GM12878 (cell line): ENCODE results near the gene NHSL1. TPM values are rescaled to one million over a fixed set of nuclear protein-coding genes. Genes with fewer than 3 reads are reported as not detected.

ENCODE experiments used
- BCL11A ChIP-seq: IDR thresholded peaks from 2 replicates; pipeline ENCODE4 v1.6.1; 2011; ENCODE audit warnings: low read depth, low read length
- BHLHE40 ChIP-seq, 2 experiments: fragments of 450-650 bp in 1 of 2; IDR thresholded peaks; 2 replicates each; pipeline ENCODE4 v1.6.1; 2011 to 2017; ENCODE audit warnings: low read depth in 2 of 2, borderline replicate concordance in 1 of 2, improper control_type of control experiment in 1 of 2, low read length in 1 of 2, mild to moderate bottlenecking in 1 of 2
- EED ChIP-seq: sonication (generic); IDR thresholded peaks from 2 replicates; pipeline ENCODE4 v1.6.1; 2016; ENCODE audit warnings: antibody characterized with exemption, low read depth
- HDAC6 ChIP-seq: fragments of 200-600 bp; sonication (generic); IDR thresholded peaks from one replicate; pipeline ENCODE4 v1.8.0; 2017; ENCODE audit warnings: antibody characterized with exemption; ENCODE audit not compliant: unreplicated experiment
- SMAD5 ChIP-seq: IDR thresholded peaks from 2 replicates; pipeline ENCODE4 v1.6.1; 2016; ENCODE audit warnings: antibody characterized with exemption, low read depth
- SMC3 ChIP-seq: IDR thresholded peaks from 2 replicates; pipeline ENCODE4 v1.6.1; 2011; ENCODE audit warnings: low read length, improper control_type of control experiment, borderline replicate concordance
- SUPT20H ChIP-seq: IDR thresholded peaks from 2 replicates; pipeline ENCODE4 v1.6.1; 2011; ENCODE audit warnings: low read depth, mild to moderate bottlenecking, low read length, moderate library complexity, borderline replicate concordance; ENCODE audit not compliant: control insufficient read depth
- TAF1 ChIP-seq: IDR thresholded peaks from 2 replicates; pipeline ENCODE4 v1.6.1; 2011; ENCODE audit warnings: mild to moderate bottlenecking, low read depth, low read length, borderline replicate concordance
- TARDBP ChIP-seq: IDR thresholded peaks from 2 replicates; pipeline ENCODE4 v1.6.1; 2016; ENCODE audit warnings: borderline replicate concordance
- ZSCAN29 ChIP-seq: fragments of 450-650 bp; IDR thresholded peaks from 2 replicates; pipeline ENCODE4 v1.6.1; 2017; ENCODE audit warnings: mild to moderate bottlenecking, moderate library complexity
- polyA plus RNA-seq, 11 experiments: library from polyadenylated mRNA; depleted of rRNA in 4 of 11; unstranded in 6 of 11; stranded (reverse) in 5 of 11; fragments of >200 nt; fragmentation: Nextera tagmentation in 4 of 11; fragmentation: Illumina TruSeq in 1 of 11; extraction: Ambion mirVana in 4 of 11; extraction: Trizol in 1 of 11; gene quantifications; 1 replicate in 1 of 11; 2 replicates in 10 of 11; pipeline versions ENCODE4 v1.2.1 to v1.2.3, GENCODE V29; 2011 to 2016; ENCODE audit warnings: inconsistent platforms in 2 of 11, missing spikeins in 2 of 11, low read depth in 1 of 11
- total RNA-seq, 4 experiments: library from RNA; depleted of rRNA in 3 of 4; stranded (reverse); fragments of >200 nt in 3 of 4; fragmentation: Illumina TruSeq in 1 of 4; extraction: Trizol in 1 of 4; gene quantifications; 2 replicates each; pipeline versions ENCODE4 v1.2.1 to v1.2.3, GENCODE V29; 2013 to 2021
- TF ChIP-seq, protein P1 (sequence below): fragments of 450-650 bp; conservative IDR thresholded peaks from 2 replicates; pipeline ENCODE4 v1.6.1; 2017; ENCODE audit warnings: mild to moderate bottlenecking, moderate library complexity
- TF ChIP-seq, protein P2 (sequence below): fragments of 450-650 bp; formaldehyde crosslinking; IDR thresholded peaks from 2 replicates; pipeline ENCODE4 v1.4.0; 2022; ENCODE audit warnings: mild to moderate bottlenecking, moderate library complexity
- TF ChIP-seq, protein P3 (sequence below), 3 experiments: IDR thresholded peaks in 2 of 3; conservative IDR thresholded peaks in 1 of 3; 2 replicates each; pipeline ENCODE4 v1.5.1; 2011; ENCODE audit warnings: low read depth in 3 of 3, low read length in 3 of 3, mild to moderate bottlenecking in 3 of 3, control low read depth in 2 of 3, moderate library complexity in 2 of 3, inconsistent platforms in 1 of 3, mixed read lengths in 1 of 3; ENCODE audit not compliant: control insufficient read depth in 2 of 3, insufficient read depth in 1 of 3; ENCODE audit errors: extremely low read depth in 1 of 3
- TF ChIP-seq, protein P4 (sequence below): IDR thresholded peaks from 2 replicates; pipeline ENCODE4 v1.6.1; 2012; ENCODE audit warnings: low read depth, low read length, improper control_type of control experiment
- TF ChIP-seq, protein P5 (sequence below): IDR thresholded peaks from 2 replicates; pipeline ENCODE4 v1.6.1; 2012; ENCODE audit warnings: mild to moderate bottlenecking, low read depth, low read length

NHSL1 gene
- total and polyA plus RNA-seq, 10 of the 15 experiments (the other 5 are each of a cell fraction or from before 2014, with no cell fraction given), result 0.26 to 14.1 (median 0.90) TPM

DNA sequence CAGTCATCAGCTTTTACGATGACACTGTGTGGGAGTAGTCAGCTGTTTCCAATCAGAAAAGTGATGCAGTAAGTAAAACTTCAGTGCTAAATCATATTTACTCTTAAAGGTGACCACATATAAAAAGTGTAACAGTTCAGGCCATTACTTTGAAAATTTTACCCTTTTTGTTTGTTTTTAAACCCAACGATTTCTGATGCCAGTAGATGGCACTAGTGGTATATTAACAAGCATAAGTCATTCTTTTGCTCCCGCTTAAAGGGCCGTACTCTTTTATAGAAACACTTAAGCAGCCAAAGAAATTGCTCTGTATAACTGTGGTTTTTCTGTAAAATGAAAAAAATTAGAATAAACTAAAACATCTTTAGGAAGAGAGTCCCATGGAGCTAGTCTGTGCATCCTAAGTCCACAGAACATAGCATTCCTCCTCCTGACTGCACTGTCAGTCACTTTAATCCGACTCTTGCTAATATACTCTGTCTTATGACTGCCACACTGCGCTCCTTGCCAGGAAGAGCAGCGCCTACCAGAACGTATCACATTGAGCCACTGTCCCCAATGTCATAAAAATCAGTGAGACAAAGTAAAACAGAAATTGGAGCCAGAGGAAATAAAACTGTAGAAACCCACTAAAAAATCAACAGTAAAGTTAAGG is 70.2 kb downstream of the NHSL1 start (continued):
- TF ChIP-seq HDAC6 (no peak), SMAD5 (no peak), ZSCAN29 (no peak), EED (no peak), BHLHE40 (IDR thresholded peaks at IDR 0.05; ENCODE audit: borderline replicate concordance in 1 of 2, low read depth in 2 of 2, low read length in 1 of 2) (no peak), BCL11A (no peak), TARDBP (no peak), TAF1 (no peak), SMC3 (peak; percentile 67; the same call in 1 of the 2 replicates), SUPT20H (no peak)
- TF ChIP-seq, protein P1, sequence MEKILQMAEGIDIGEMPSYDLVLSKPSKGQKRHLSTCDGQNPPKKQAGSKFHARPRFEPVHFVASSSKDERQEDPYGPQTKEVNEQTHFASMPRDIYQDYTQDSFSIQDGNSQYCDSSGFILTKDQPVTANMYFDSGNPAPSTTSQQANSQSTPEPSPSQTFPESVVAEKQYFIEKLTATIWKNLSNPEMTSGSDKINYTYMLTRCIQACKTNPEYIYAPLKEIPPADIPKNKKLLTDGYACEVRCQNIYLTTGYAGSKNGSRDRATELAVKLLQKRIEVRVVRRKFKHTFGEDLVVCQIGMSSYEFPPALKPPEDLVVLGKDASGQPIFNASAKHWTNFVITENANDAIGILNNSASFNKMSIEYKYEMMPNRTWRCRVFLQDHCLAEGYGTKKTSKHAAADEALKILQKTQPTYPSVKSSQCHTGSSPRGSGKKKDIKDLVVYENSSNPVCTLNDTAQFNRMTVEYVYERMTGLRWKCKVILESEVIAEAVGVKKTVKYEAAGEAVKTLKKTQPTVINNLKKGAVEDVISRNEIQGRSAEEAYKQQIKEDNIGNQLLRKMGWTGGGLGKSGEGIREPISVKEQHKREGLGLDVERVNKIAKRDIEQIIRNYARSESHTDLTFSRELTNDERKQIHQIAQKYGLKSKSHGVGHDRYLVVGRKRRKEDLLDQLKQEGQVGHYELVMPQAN, result no peak
- TF ChIP-seq, protein P2, sequence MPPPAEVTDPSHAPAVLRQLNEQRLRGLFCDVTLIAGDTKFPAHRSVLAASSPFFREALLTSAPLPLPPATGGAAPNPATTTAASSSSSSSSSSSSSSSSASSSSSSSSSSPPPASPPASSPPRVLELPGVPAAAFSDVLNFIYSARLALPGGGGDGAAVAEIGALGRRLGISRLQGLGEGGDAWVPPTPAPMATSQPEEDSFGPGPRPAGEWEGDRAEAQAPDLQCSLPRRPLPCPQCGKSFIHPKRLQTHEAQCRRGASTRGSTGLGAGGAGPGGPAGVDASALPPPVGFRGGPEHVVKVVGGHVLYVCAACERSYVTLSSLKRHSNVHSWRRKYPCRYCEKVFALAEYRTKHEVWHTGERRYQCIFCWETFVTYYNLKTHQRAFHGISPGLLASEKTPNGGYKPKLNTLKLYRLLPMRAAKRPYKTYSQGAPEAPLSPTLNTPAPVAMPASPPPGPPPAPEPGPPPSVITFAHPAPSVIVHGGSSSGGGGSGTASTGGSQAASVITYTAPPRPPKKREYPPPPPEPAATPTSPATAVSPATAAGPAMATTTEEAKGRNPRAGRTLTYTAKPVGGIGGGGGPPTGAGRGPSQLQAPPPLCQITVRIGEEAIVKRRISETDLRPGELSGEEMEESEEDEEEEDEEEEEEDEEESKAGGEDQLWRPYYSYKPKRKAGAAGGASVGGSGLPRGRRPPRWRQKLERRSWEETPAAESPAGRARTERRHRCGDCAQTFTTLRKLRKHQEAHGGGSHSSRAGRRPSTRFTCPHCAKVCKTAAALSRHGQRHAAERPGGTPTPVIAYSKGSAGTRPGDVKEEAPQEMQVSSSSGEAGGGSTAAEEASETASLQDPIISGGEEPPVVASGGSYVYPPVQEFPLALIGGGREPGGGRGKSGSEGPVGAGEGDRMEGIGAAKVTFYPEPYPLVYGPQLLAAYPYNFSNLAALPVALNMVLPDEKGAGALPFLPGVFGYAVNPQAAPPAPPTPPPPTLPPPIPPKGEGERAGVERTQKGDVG, result no peak
- TF ChIP-seq, protein P3, sequence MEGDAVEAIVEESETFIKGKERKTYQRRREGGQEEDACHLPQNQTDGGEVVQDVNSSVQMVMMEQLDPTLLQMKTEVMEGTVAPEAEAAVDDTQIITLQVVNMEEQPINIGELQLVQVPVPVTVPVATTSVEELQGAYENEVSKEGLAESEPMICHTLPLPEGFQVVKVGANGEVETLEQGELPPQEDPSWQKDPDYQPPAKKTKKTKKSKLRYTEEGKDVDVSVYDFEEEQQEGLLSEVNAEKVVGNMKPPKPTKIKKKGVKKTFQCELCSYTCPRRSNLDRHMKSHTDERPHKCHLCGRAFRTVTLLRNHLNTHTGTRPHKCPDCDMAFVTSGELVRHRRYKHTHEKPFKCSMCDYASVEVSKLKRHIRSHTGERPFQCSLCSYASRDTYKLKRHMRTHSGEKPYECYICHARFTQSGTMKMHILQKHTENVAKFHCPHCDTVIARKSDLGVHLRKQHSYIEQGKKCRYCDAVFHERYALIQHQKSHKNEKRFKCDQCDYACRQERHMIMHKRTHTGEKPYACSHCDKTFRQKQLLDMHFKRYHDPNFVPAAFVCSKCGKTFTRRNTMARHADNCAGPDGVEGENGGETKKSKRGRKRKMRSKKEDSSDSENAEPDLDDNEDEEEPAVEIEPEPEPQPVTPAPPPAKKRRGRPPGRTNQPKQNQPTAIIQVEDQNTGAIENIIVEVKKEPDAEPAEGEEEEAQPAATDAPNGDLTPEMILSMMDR (IDR thresholded peaks at IDR 0.05 in 2 of 3, conservative IDR thresholded peaks at IDR 0.05 in 1 of 3; ENCODE audit: control insufficient read depth in 2 of 3, extremely low read depth in 1 of 3, insufficient read depth in 1 of 3, low read depth in 3 of 3, low read length in 3 of 3), result peak; percentile 38 to 69 (median 55); a peak in 5 of 6 replicates
- TF ChIP-seq, protein P4, sequence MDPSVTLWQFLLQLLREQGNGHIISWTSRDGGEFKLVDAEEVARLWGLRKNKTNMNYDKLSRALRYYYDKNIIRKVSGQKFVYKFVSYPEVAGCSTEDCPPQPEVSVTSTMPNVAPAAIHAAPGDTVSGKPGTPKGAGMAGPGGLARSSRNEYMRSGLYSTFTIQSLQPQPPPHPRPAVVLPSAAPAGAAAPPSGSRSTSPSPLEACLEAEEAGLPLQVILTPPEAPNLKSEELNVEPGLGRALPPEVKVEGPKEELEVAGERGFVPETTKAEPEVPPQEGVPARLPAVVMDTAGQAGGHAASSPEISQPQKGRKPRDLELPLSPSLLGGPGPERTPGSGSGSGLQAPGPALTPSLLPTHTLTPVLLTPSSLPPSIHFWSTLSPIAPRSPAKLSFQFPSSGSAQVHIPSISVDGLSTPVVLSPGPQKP, result no peak
- TF ChIP-seq, protein P5, sequence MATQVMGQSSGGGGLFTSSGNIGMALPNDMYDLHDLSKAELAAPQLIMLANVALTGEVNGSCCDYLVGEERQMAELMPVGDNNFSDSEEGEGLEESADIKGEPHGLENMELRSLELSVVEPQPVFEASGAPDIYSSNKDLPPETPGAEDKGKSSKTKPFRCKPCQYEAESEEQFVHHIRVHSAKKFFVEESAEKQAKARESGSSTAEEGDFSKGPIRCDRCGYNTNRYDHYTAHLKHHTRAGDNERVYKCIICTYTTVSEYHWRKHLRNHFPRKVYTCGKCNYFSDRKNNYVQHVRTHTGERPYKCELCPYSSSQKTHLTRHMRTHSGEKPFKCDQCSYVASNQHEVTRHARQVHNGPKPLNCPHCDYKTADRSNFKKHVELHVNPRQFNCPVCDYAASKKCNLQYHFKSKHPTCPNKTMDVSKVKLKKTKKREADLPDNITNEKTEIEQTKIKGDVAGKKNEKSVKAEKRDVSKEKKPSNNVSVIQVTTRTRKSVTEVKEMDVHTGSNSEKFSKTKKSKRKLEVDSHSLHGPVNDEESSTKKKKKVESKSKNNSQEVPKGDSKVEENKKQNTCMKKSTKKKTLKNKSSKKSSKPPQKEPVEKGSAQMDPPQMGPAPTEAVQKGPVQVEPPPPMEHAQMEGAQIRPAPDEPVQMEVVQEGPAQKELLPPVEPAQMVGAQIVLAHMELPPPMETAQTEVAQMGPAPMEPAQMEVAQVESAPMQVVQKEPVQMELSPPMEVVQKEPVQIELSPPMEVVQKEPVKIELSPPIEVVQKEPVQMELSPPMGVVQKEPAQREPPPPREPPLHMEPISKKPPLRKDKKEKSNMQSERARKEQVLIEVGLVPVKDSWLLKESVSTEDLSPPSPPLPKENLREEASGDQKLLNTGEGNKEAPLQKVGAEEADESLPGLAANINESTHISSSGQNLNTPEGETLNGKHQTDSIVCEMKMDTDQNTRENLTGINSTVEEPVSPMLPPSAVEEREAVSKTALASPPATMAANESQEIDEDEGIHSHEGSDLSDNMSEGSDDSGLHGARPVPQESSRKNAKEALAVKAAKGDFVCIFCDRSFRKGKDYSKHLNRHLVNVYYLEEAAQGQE, result no peak
